VCaP (cell line): ENCODE results near the gene KIAA0319L.

ENCODE experiments used
- H3K27ac ChIP-seq: fragments of 450-650 bp; 2 replicates; pipeline ENCODE4 v1.5.1; 2017
- CTCF ChIP-seq: fragments of 450-650 bp; conservative IDR thresholded peaks from 2 replicates; pipeline ENCODE4 v1.5.1; 2017; ENCODE audit warnings: mild to moderate bottlenecking, moderate library complexity

KIAA0319L gene

DNA sequence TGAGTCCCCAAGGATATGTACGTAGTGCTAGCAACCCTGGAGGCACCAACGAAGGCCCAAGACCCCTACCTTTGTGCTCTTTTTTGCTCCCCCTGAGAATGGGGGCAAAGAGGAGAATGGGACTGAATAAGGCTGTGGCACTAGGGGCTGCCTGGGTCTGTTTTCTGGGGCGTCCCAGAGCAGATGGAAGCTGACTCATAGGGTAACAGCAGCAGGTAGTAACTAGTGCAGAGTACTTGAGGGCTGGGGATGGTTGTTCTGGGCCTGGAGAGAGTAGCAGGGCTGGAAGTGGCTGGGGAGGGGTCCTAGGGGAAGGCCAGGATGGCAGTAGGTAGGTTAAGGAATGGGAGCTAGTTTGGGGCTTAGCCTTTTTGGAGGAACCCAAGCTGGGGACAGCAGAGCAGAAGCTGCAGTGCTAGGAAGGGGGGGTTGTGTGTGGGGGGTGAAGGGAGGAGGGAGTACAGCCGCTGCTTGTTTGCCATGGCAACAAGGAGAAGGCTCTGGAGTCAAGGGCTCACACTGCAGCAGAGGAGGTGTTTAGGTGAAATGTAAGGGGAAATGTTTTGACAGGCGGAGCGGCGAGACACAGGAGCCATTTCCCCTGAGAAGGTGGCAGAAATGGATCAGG is 2.2 kb upstream of the KIAA0319L start:
- TF ChIP-seq CTCF, result no peak
- H3K27ac ChIP-seq, result peak overlapping the region; percentile 98

DNA sequence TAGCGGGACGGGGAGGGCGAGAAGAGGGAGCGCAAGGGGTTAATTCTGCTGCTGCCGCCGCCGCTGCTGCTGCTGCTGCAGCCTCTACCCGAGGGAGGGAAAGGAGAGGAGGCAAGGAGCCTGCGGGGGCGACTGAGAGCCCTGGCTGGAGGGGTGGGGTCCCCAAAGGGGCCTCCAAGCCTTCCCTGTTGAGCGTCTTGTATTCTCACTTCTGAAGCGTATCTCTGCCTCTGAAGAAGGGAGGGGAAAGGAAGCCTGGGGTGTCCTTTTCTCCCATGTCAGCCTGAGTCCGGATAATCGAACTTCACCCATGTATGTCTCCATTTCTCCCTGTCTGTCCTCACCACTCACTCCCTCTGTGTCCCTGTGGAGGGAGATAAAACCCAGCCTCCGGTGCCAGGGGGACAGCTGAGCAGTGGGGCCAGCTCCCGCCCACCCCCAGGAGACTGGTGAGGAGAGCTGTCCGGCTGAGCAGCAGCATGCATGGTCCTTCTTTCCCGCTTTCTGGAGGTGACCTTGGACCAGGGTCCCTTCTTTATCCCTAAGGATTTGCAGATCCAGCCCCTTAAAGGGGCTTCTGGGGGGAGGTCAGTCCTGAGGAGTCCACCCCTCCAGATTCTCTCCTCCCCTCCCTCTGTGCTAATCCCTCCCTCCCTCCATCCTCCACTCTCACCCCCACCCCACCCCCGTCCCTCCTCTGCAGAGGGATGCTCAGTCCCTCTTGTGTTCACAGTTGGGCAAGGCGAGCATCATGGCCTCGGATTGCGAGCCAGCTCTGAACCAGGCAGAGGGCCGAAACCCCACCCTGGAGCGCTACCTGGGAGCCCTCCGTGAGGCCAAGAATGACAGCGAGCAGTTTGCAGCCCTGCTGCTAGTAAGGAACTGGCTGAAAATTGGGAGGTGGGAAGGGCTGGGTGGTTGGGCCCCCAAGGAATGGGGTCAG is 1.4 kb upstream of the KIAA0319L start:
- peak; percentile 22; the same call in 1 of the 2 replicates for TF ChIP-seq CTCF
- peak overlapping the region; percentile 98 for H3K27ac ChIP-seq

GRCh38 chr1:35557611-35558373 is 589 bp upstream of the KIAA0319L start, which contains the start of gene NCDN:
NCDN (plus strand) TSS chr1:35557799; CDS start chr1:35558191, 392 bp downstream.
- H3K27ac ChIP-seq, result peak within 1 kb of the TSS; percentile 98
- no peak for TF ChIP-seq CTCF

GRCh38 chr1:35556484-35557117 is 602 bp downstream of the KIAA0319L start:
- TF ChIP-seq CTCF, result no peak
- H3K27ac ChIP-seq, result peak overlapping the region; percentile 98

GRCh38 chr1:35555601-35556477 is 1.4 kb downstream of the KIAA0319L start:
- H3K27ac ChIP-seq, result peak overlapping the region; percentile 98
- TF ChIP-seq CTCF, result no peak

DNA sequence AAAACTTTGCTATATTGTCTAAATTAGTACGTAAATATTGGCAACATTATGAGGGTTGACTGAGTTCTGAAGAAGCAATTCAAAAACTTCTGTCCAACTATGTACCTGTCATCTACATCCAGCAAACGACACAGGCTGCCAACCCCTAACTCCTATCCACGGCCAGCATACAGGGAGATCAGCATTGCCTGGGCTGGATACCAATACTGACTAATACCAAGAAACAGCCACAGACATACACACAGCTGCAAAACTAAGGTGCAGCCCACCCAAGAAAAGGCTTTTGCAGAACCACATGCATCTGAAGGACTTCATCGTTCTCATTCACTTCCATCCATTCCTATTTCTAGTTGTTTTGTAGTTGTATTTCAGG is 2.0 kb downstream of the KIAA0319L start:
- no peak for TF ChIP-seq CTCF
- H3K27ac ChIP-seq, result peak overlapping the region; percentile 98
